Neuron (in vitro differentiated cells): ENCODE results near the gene RPS3.
"Not testable (repeated sequence)": the region's sequence is repeated elsewhere in the genome, so short reads cannot be mapped to it uniquely, and the experiment has no call there.

Experiments used
- H2AFZ ChIP-seq: one replicate; pipeline ENCODE4 v1.6.1; 2013; ENCODE audit warnings: low read depth, mild to moderate bottlenecking, inconsistent platforms, low read length, moderate library complexity
- H3K27me3 ChIP-seq: one replicate; pipeline ENCODE4 v1.6.1; 2013; ENCODE audit warnings: low read length; ENCODE audit not compliant: insufficient read depth
- H3K36me3 ChIP-seq: one replicate; pipeline ENCODE4 v1.6.1; 2013; ENCODE audit warnings: low read length; ENCODE audit not compliant: insufficient read depth
- H3K4me1 ChIP-seq: one replicate; pipeline ENCODE4 v1.6.1; 2013; ENCODE audit warnings: low read length; ENCODE audit not compliant: insufficient read depth
- H3K4me3 ChIP-seq: 2 replicates; pipeline ENCODE4 v1.5.1; 2013; ENCODE audit warnings: mild to moderate bottlenecking, low read length, moderate library complexity
- H3K9me3 ChIP-seq: one replicate; pipeline ENCODE4 v1.6.1; 2013; ENCODE audit warnings: low read length

RPS3 gene

DNA sequence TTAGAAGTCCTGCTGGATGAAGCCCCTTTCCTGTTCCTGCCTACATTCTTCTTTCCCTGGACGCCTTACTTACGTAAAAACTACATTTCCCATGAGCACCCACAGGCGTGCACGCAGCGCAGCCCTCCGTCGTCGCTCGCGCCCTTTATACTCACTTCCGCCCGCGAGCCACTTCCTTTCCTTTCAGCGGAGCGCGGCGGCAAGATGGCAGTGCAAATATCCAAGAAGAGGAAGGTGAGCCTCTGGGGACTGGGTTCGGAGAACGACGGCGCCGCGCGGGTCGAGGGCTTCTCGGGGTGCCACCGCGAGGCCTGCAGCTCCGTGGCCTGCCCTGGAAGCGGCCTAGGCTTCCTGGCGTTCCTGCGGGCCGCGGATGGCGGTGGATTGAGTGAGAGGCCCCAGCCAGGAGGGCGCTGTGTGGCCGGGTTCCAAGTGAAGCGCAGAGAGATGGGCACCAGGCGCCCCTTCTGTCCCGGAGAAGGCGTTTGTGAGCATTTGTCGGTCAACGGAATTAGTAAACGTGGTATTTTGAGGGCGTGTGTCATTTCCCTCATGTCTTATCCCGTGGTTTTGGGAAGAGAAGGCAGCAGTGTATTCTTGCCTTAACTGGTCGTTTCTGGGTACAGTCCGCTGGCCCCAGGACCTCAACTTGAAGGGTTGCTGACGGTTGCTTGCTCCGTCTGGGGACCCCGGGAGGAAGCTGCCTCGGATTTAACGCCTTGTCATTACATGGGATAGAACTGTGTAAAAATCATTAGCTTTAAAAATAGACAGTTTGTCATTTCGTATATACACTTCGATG is at the start of gene RPS3:
Gene RPS3 (plus strand): TSS at position 175 of the 802 bp plus-strand sequence. CDS start 30 bp downstream, at position 205.
- Histone ChIP-seq H3K9me3 (no peaks in the 10 kb centered on the region), H2AFZ (peak within 1 kb of the TSS; percentile 22), H3K4me3 (peak within 1 kb of the TSS; percentile 90), H3K4me1 (peaks cover 16% of the 10 kb centered on the region), H3K36me3 (peaks cover 37% of the 10 kb centered on the region), H3K27me3 (no peaks in the 10 kb centered on the region)

GRCh38 chr11:75349521-75350116 is 49.7 kb upstream of the RPS3 start:
- no peaks in the 10 kb centered on the region for H3K9me3 ChIP-seq
- no peak overlapping the region for H2AFZ ChIP-seq
- H3K27me3 ChIP-seq, result no peaks in the 10 kb centered on the region
- no peak overlapping the region for H3K4me3 ChIP-seq
- H3K4me1 ChIP-seq, result peaks cover 20% of the 10 kb centered on the region
- no peaks in the 10 kb centered on the region for H3K36me3 ChIP-seq

DNA sequence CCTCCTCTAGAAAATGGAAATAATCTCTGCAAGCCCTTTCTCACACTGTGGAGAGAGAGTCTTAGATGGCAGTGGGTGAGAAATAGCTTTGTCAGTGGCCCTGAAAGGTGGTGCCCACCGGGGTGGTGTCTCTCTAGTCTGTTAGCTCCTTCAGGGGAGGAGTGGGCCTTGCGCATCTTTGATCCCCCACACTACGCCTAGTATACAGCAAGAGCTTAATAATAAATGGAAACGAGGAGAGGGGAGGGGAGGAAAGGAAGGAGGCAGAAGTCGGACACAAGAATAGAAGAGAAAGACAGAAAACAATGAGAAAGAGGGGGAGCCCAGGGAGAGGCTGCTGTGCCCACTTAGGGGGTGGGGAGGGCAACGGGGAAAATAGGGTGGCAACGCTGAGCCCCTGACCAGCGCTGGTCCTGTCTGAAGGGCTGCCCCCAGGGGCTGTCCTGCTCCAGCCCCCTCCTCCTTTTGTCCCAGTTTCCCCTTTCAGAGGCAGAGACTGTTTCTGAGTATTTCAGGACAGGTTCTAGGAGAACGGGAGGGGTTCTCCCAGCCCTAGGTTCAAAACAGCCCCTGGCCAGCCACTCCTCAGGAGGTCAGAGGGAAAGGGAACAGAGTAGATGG is 49.1 kb upstream of the RPS3 start:
- Histone ChIP-seq H3K27me3 (no peaks in the 10 kb centered on the region), H3K4me1 (peaks cover 20% of the 10 kb centered on the region), H3K4me3 (no peak overlapping the region), H2AFZ (no peak overlapping the region), H3K9me3 (no peaks in the 10 kb centered on the region), H3K36me3 (no peaks in the 10 kb centered on the region)

GRCh38 chr11:75350743-75351540 is 48.4 kb upstream of the RPS3 start:
- Histone ChIP-seq H3K27me3 (no peaks in the 10 kb centered on the region), H3K4me1 (peaks cover 20% of the 10 kb centered on the region), H3K4me3 (peak overlapping the region; percentile 38), H3K9me3 (no peaks in the 10 kb centered on the region), H3K36me3 (no peaks in the 10 kb centered on the region), H2AFZ (peak overlapping the region; percentile 14)

- no peaks in the 10 kb centered on the region for H3K27me3 ChIP-seq
- H3K4me1 ChIP-seq, result peaks cover 20% of the 10 kb centered on the region
These were observed 47.9 kb upstream of the RPS3 start, which contains the start of gene ARRB1 for GRCh38 chr11:75351541-75351790. TSS of gene ARRB1 (minus strand) at chr11:75351661. CDS start at chr11:75351607, 54 bp downstream.

DNA sequence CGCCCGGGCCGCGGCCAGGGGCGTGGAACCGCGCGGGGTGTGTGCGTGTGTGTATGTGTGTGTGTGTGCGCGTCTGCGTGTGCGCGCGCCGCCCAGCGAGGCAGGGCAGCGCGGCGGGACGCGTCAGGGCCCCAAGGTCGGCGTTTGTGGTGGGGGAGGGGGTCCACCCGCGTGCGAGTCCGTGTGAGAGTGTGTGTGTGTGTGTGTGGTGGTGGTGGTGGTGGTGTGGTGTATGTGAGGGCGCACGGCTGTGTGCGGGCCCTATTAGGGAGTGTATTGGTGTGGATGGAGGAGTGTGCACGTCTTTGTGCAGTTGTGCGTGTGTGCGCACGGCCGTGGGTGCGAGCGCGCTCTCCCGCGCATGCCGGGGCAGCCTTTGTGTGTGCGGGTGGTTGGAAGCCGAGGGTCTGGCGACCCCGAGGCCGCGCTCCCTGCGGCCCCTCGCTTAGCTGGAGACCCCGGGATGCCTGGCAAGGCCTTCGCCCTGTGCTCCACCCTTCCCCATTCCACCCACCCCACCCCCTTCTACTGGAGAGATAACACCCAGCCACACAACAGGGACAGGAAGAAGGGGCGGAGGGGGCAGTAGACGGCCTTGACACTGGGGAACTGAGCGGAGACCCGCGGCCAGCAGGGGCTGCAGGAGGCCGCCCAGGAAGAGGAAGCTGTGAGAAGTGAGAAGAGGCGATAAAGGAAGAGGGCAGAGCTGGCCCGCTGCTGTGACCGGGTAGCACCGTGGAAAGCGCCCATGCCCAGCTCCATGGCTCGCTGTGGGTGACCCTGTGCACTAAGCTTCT is 47.3 kb upstream of the RPS3 start:
- H2AFZ ChIP-seq, result peak overlapping the region; percentile 22
- H3K36me3 ChIP-seq, result no peaks in the 10 kb centered on the region
- peak overlapping the region; percentile 38 for H3K4me3 ChIP-seq
- H3K9me3 ChIP-seq, result no peaks in the 10 kb centered on the region
- H3K27me3 ChIP-seq, result no peaks in the 10 kb centered on the region
- H3K4me1 ChIP-seq, result peaks cover 20% of the 10 kb centered on the region

More at GRCh38 chr11:75351541-75351790, 47.9 kb upstream of the RPS3 start, which contains the start of gene ARRB1:
- H3K9me3 ChIP-seq, result no peaks in the 10 kb centered on the region
- H3K36me3 ChIP-seq, result no peaks in the 10 kb centered on the region
- peak within 1 kb of the TSS; percentile 38 for H3K4me3 ChIP-seq
- H2AFZ ChIP-seq, result peak within 1 kb of the TSS; percentile 22

DNA sequence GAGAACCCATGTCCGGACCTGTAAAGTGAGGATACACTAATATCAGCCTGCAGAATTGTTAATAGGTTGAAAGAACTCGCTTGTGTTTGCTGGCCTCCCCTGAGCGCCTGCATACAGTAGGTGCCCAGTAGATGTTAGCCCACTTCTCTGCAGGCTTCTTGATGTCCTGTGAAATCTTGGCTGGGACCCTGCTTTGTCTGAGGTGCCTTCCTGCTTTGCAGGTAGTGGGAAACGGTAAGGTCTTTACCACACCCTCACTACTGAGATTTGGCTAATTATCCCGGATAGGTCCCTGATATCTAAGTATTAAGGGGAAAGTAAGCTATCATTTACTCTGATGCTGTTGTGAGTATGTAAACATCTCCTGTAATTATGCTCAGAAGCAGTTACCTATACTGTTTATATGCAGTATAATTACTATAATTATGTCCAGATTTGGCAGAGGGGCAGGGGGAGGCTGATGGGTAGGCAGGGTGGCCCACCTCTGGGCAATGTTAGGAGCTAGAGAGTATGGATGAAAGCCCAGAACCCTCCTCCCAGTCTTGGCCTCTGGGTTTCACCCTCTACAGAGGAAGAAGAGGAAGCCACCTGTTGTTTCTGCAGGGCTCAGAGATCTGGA is 46.6 kb upstream of the RPS3 start:
- Histone ChIP-seq H3K36me3 (no peaks in the 10 kb centered on the region), H3K4me3 (no peak overlapping the region), H3K27me3 (no peaks in the 10 kb centered on the region), H3K4me1 (peaks cover 20% of the 10 kb centered on the region), H2AFZ (peak overlapping the region; percentile 22), H3K9me3 (no peaks in the 10 kb centered on the region)

GRCh38 chr11:75355051-75355450 is 44.3 kb upstream of the RPS3 start:
- no peaks in the 10 kb centered on the region for H3K27me3 ChIP-seq
- no peak overlapping the region for H2AFZ ChIP-seq
- H3K4me1 ChIP-seq, result peaks cover 10% of the 10 kb centered on the region
- no peaks in the 10 kb centered on the region for H3K9me3 ChIP-seq
- H3K4me3 ChIP-seq, result no peak overlapping the region
- H3K36me3 ChIP-seq, result no peaks in the 10 kb centered on the region

DNA sequence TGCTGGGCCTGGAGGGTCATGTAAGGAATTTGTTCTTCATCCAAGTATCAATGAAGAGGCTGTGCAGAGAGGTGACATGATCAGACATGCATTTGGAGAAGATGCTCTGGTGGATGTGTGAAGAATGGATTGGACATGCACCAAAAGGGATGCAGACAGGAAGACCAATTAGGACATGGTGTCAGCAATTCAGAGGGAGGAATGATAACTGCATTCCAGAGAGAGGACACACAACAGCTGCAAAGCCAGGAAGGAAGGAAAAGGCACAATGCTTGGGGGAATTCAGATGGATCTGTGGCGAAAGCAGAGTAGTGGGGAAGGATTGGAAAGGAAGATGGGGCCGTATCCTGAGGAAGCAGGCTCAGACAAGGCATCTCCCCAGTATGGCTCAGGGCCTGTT is 42.7 kb upstream of the RPS3 start:
- Histone ChIP-seq H2AFZ (no peak overlapping the region), H3K4me1 (no peaks in the 10 kb centered on the region), H3K4me3 (no peak overlapping the region), H3K36me3 (no peaks in the 10 kb centered on the region), H3K9me3 (no peaks in the 10 kb centered on the region), H3K27me3 (no peaks in the 10 kb centered on the region)

DNA sequence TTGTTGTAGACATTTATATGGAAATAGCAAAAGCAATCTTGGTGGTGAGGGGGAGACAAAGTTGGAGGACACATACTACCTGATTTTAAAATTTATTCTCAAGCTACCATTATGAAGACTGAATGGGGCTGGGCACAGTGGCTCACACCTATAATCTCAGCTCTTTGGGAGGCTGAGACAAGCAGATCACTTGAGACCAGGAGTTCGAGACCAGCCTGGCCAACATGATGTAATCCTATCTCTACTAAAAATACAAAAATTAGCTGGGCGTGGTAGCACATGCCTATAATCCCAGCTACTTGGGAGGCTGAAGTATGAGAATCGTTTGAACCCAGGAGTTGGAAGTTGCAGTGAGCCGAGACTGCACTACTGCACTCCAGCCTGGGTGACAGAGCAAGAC is 37.0 kb upstream of the RPS3 start:
- not testable (repeated sequence) for H3K4me1 ChIP-seq, H3K36me3 ChIP-seq, H2AFZ ChIP-seq

DNA sequence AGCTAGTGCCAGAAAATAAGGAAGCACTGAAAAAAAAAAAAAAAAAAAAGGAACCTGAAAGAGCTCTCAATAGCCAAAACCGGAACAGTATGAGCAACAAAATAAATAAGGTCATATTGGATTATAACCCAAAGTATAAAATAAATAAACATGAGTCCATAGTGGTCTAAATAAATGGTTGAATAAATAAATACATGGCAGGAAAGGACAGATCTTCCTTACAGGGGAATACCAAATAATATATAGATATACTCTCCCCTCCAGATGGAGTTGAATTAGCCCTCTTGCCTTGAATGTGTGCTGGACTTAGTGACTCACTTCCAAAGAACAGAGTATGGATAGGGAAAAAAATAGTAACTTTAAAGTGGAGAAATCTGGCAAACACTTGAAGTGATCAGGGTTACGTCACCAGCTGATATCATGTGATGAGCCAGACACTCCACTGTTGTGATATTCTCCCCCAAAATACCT is 33.6 kb upstream of the RPS3 start:
- Histone ChIP-seq H3K9me3 (no peaks in the 10 kb centered on the region), H3K27me3 (no peaks in the 10 kb centered on the region), H3K4me3 (no peak overlapping the region), H2AFZ (no peak overlapping the region), H3K4me1 (no peaks in the 10 kb centered on the region), H3K36me3 (no peaks in the 10 kb centered on the region)

More for the DNA sequence above, 37.0 kb upstream of the RPS3 start:
- not testable (repeated sequence) for H3K9me3 ChIP-seq, H3K4me3 ChIP-seq, H3K27me3 ChIP-seq

DNA sequence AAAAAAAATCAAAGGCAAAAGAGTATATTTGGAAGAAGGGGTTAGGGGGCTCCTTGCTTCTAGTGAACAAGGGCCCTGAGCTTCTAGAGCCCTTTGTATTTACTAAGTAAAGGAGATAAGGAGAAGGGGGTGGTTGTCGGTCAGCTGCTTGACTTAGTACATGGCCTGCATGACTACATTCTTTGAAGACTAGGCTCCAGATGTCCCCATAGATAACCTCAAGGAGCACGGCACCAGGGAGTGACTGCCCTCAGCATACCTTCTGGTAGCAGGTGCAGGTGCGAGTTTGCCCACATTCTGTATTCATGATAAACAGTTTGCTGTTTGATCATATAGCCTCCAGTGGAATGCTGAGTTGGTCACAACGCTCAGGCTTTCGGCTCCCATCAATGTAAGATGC is 32.5 kb upstream of the RPS3 start:
- not testable (repeated sequence) for H3K4me1 ChIP-seq, H3K36me3 ChIP-seq, H3K27me3 ChIP-seq, H3K9me3 ChIP-seq, H3K4me3 ChIP-seq, H2AFZ ChIP-seq
